Astrocyte (in vitro differentiated cells and primary cell): ENCODE measurements around the gene MPP3.

ENCODE experiments used
- CTCF ChIP-seq: IDR thresholded peaks from 2 replicates; pipeline ENCODE4 v1.5.1; 2011; ENCODE audit warnings: low read depth, mild to moderate bottlenecking, inconsistent platforms, low read length, moderate library complexity; ENCODE audit not compliant: insufficient read depth
- EZH2 ChIP-seq: IDR thresholded peaks from 2 replicates; pipeline ENCODE4 v1.6.1; 2012; ENCODE audit warnings: mild to moderate bottlenecking, low read length, inconsistent platforms; ENCODE audit not compliant: insufficient read depth

- TF ChIP-seq CTCF (no peak), EZH2 (no peak)
Measured at GRCh38 chr17:43816336-43817320, 16.3 kb downstream of the MPP3 start.
